HG02938 (cell line): ENCODE data around the gene TECPR2.
A peak's percentile ranks its signal among the peaks of the same experiment; 100 is the strongest.
"Not testable (repeated sequence)": the region's sequence is repeated elsewhere in the genome, so short reads cannot be mapped to it uniquely, and the experiment has no call there.

Source experiments
- ATAC-seq: cut with Tn5 transposase; IDR thresholded peaks from one replicate; pipeline ENCODE4 v1.9.1; 2021; ENCODE audit warnings: mild to moderate bottlenecking, moderate library complexity; ENCODE audit not compliant: unreplicated experiment

The TECPR2 gene, protein sequence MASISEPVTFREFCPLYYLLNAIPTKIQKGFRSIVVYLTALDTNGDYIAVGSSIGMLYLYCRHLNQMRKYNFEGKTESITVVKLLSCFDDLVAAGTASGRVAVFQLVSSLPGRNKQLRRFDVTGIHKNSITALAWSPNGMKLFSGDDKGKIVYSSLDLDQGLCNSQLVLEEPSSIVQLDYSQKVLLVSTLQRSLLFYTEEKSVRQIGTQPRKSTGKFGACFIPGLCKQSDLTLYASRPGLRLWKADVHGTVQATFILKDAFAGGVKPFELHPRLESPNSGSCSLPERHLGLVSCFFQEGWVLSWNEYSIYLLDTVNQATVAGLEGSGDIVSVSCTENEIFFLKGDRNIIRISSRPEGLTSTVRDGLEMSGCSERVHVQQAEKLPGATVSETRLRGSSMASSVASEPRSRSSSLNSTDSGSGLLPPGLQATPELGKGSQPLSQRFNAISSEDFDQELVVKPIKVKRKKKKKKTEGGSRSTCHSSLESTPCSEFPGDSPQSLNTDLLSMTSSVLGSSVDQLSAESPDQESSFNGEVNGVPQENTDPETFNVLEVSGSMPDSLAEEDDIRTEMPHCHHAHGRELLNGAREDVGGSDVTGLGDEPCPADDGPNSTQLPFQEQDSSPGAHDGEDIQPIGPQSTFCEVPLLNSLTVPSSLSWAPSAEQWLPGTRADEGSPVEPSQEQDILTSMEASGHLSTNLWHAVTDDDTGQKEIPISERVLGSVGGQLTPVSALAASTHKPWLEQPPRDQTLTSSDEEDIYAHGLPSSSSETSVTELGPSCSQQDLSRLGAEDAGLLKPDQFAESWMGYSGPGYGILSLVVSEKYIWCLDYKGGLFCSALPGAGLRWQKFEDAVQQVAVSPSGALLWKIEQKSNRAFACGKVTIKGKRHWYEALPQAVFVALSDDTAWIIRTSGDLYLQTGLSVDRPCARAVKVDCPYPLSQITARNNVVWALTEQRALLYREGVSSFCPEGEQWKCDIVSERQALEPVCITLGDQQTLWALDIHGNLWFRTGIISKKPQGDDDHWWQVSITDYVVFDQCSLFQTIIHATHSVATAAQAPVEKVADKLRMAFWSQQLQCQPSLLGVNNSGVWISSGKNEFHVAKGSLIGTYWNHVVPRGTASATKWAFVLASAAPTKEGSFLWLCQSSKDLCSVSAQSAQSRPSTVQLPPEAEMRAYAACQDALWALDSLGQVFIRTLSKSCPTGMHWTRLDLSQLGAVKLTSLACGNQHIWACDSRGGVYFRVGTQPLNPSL (N-terminal part only)

DNA sequence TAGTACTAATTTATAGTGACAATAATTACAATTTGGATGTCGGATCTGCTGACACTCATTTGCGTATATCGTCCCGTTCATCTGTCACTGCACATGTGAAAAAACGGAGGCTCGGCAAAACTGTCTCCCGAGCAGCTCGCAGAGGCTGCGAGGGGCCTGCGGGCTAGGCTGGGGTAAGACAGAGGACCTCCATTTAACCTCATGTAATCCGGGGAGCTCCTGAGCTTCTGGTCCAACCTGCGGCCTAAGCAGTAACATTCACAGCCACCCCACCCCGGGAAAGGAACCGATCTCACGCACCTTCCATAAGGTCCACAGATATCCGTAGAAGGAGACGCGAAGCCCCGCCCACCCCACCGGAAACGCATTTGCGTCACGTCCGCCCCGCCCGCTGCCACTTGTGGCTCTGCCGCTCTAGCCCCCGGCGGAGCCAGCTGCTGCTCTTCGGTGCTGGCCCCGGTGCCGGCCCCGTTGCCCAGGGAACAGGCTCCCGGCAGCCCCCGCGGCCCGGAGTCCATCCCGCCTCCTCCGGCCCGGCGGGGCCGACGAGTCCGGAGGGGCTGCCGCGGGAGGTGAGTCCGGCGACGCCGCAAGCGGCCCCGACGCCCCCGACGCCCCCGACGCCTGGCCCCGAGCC is at the start of gene TECPR2, which contains the start of gene CINP:
TECPR2 (plus strand) TSS at position 397 of the 637 bp plus-strand sequence. CDS start 13,781 bp downstream, outside the sequence.
CINP (minus strand) TSS at position 346 of the 637 bp plus-strand sequence; CDS start at position 307, 39 bp downstream.
- peak; percentile 73 for ATAC-seq

DNA sequence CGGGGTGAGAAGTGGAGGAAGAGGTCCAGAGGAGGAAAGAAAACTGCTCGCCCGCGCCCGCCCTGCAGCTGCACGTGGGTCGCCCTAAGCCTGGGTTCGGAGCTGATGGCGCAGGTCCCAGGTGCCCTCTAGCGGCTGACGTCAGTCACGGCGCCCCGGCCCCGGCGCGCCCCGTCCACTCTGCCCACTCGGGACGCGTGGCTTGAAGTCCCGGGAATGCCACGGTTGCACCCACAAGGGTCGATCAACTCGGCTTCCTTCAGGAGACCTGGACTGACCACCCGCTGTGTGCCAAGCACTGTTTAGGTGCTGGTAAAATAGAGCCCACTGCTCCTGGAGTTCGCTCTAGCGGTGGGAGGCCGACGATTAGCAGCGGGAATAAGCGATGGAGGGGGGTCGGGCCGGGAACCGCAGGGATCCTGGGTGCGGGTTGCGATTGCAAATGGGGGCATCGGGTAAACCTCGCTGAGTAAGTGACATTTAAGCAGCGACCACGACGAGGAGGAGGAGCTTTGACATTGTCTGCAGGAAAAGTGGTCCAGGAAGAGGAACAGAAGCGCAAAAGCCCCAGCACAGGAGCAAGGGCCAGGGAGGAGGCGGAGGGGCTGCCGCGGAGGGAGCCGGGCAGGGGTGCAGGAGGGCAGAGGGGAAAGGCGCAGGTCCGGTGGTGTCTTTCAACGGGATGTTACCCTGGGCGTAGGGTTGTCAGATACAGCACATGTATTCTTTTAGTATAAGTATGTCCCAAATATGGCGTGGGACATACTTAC is 48.3 kb upstream of the TECPR2 start:
- ATAC-seq, result peak; percentile 48

DNA sequence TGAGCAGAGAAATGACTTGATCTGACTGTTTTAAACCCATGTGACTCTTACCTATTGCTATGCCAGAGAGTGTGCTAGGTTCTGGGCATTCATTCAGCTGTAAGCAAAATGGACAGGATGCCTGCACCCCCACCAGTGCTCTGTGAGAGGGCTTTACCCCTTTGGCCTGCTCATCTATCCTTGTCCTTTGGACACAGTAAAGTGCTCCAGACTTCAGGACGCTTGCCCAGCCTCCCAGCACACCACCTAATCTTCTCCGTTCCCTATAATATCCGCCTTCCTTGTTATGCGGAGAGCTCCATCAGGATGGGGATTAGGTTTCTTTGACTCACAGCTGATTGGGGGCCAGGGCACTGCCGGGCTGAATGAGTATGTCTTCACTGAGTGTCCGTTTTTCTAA is 47.6 kb upstream of the TECPR2 start:
- no peak for ATAC-seq

DNA sequence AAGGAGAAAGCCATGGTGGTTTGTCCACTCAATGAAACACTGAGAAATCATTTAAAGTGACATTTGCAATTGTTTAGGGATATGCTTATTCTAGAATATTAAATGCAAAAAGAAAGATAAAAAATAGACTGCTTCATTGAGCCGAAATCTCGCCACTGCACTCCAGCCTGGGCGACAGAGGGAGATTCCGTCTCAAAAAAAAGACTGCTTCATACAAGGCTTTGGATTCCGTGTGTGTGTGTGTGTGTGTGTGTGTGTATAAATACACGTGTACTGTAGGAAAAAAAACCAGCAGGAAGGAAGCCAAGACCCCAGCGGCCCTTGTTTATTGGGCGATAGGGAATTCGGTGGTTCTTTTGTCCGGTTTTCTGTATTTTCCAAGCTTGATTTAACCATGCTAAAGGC is 46.4 kb upstream of the TECPR2 start:
- ATAC-seq, result no peak

DNA sequence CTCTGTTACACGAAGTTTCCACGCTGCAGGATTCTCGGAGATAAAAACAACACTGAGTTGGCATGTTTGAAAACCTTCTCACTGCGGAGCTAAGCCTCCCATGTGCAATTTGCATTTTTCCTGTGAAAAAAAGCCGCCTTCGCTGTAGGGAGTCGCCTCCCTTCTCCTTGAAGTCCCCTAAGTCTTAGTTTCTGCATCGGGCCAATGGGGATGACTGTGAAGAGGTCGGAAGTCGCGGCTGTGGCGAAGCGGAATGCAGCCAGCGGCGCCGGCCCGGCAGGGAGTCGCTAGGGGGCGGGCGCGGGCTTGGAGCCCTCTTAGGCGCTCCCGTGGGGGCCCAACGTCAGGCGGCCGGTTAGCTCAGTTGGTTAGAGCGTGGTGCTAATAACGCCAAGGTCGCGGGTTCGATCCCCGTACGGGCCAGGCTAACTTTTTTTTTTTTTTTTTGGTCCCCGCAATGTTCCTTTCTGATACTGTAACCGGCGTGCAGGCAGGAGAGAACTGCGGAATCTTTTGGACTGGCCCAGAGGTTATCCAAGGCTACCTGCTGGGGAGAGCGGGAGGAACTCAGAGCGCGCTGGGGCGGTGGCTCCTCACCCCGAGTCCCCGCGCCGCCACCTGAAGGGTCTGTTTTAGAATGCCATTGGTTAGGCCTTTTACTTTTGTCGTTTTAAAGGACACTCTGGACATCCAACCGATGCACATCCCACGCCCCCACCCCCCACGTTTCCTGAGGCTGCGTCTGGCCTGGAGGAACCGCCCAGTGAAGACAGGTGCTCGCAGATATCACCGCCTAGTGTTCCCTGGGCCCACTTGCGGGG is 45.8 kb upstream of the TECPR2 start:
- peak; percentile 52 for ATAC-seq

DNA sequence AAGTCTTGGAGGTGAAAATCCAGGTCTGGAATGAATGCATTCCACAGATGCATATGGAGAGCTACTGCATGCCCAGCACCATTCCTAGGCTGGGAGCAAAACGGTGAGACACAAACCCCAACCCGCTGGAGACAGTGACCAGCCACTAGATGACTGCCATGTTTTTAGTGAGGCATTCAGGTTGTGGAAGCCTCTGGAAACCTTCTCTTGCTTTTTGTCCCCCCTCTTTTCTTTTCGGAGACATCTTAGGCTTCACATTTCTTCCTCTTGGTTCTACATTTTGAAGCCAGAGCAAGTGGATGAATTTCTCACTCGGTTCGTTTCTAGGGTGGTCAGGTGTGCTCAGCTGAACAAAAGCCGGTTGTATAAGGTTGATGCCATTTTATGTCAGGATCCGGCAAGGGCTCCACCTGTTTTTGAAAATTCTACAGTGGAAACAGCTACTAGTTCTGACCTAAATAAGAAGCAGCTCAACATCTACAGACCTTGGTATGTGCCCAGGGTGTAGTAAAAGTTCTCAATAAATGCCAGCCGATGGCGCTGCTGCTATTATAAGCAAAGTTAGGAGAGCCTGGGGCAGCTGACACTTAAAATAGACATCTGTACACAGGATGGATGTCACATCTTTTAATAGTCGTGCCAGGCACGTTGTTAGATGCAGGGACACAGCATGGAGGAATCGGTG is 45.0 kb upstream of the TECPR2 start:
- no peak for ATAC-seq

DNA sequence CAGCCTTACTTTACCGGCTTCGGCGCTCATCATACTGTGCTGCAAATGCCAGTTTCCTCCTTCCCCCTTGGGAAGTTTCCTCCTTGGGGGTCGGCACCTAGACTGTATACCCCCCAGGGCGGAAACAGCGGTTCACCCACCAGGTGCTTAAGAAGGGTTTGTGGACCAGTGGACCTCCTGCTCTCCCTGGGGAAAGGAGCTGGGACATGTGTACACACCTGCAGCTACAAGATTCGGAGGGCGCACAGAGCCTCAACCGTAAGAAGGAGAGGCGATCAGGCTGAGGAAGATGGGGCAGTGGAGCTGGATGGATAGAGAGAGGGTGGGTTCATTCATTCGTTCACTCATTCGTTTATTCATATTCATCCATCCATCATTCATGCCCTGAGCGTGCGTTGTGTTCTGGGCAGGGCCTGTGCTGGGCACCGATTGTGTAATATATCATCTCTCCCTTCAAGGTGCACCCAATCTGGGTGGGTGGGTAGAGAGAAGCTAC is 43.9 kb upstream of the TECPR2 start:
- no peak for ATAC-seq

DNA sequence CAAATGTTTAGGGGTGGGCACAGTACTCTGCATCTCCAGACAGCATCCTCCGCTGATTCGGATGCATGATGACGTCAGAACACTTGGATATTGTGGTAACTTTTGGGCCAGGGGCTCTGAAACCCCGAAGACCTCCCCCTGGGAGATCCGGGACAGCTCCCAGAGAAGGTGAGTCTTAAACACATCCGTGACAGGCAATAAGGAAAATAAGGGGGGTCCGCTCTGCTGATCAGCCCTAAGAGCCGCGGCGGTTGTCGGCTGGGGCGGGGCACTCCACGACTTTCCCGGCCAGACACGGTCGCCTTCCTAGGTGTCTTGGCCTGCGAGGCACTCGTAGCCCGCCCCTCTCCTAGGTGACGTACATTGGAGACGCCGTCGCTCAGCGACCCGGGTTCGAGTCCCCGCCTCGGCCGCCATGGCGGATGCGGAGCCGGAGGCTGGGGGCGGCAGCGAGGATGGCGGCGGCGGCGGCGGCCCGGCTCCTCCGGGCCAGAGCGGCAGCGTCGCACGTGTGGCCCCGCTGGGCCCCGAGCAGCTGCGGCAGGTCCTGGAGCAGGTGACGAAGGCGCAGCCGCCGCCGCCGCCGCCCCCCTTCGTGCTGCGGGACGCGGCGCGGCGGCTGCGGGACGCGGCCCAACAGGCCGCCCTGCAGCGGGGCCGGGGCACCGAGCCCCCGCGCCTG is 43.2 kb upstream of the TECPR2 start, which contains the start of gene ZNF839:
ZNF839 (plus strand) TSS at position 396 of the 682 bp plus-strand sequence; CDS start at position 416, 20 bp downstream.
- peak; percentile 54 for ATAC-seq

DNA sequence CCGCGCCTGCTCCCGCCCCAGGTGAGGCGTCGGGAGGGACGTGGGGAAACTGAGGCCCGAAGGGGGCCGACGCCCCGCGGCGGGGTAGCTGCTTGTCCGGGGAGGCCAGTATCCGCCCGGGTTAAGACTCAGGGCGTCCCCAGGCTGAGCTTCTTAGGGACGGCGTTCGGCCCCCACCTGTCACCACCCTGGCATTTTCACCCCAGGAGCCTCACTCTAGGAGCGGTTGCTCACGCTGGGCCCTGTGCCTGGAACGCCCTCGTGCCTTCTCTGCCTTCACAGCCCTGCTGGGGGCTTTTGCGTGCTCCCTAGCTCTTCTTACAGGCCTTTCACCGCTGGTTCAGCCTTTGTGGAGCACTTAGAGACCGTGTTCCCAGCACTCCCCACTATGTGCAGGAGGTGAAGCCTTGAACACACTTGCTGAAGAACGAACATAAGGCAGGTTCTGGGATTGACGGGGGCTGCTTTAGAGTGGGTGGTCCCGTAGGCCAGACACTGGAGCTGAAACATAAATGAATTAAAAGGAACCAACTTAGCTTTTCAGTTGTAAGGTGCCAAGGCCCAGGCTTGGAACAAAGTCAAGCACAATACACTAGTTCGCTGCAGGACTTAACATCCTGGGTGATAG is 42.6 kb upstream of the TECPR2 start:
- ATAC-seq, result peak; percentile 34

DNA sequence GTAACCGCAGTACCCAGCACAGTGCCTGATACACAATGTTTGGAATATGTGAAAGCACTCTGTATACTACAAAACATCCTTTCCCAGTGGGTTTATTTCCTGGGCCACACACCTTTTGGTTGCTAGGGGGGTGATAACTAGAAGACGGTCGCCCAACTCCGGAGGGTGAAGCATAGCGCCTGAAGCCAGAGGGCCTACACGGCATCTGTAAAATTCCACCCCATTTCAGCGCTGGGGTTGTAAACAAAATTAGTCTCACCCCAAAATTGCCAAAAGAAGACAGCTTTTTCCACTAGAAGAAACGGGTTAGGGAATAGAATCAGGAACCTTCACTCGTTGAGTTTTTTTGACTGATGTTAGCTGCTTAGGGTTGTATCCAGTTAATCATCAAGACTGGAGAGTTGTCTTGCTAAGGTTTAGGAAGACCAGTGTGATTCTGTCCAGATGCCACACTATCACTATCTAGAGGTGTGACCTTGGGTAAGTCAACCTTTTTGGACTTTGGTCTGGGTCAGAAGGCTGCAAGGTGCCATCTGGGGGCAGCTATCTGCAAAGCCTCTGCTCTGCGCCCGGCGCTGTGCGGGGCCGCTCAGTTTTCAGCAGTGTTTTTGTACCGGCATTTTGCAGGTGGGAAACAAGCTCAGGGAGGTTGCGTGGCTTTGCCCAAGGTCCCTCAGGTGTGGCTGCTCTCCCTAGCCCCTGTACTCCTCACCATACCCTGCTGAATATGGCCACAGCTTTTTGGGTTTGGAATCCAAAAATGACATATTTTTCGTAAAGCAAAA is 41.9 kb upstream of the TECPR2 start:
- no peak for ATAC-seq

DNA sequence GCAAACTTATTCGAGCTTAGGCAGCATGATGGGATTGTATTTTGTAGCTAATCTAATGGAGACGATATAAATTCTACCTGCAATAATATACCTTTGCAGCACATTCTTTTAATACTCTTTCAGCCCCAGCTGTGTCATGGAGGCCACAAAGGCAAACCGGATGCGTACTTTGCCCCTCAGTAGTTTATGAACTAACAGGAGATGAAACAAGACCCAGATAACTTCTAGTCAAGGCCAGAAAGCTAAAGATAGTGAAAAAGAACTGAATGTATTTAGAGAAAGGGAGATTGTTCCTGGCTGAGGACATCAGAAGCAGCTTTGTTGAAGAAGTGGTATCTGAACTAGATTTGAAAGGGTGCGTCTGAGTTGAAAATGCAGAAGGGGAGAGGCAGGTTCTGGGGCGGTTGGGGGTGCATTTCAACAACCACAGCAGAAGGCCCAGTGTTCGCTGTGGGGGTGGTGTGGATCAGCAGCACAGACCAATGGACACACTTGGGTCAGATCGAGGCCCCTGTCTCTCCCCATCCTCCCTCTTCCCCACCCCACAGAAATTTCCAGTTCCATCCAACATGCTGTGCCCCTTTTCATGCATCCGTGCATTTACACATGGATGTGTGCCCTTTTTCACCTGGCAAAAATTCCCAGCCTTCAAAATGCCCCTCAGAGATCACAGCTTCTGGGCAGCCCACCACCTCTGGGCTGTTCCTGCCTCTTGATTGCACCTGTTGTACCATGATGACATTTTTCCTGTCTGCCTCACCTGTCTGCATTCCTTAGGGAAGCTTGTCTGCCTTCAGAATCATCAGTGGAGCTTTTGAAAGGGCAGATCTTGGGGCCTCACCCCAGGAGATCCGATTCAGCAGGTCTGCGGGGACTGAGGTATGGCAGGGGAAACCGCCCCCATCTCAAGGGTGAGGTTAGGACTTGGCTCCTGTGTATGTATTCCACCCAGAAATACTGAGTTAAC is 41.0 kb upstream of the TECPR2 start:
- ATAC-seq, result no peak

DNA sequence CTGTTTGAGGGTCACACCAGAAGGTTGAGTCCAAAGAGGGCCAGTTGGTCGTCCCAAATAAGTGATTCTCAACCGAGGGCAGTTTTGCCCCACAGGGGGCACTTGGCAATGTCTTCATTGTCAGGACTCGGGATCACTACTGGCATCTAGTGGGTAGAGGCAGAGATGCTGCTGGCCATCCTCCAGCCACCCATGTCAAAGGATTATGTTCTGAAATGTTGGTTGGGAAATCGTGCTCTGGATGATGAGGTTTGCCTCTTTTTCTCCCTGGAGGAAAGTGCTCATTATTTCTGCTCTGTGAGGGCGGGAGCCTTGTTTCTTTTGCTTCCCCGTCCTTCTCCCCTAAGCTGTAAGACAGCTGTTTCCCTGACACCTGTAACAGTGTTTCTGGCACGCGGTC is 39.6 kb upstream of the TECPR2 start:
- no peak for ATAC-seq

DNA sequence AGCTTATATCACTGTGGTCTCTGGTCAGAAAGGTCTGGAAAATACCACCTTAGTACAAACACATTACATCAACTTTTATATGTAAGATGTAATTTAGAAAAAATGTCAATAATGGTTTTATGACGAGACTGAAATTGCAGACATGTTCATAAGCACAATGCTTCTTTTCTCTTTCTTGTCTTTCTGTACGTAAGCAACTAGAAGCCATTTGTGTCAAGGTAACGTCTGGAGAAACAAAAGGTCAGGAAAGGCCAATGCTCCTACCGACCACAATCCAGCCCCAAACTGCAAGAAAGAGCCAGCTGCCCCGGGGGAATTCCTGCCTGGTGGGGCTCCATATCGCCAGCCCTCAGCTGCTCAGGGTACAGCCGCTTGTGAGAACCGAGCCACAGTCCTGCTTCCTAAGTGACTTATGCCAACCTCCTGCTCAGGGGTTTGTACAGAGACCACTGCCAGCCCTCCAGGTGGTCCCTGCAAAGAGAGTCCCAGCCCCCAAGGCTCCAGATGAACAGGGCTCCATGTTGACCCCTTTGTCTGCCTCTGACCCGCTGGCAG is 36.9 kb upstream of the TECPR2 start:
- no peak for ATAC-seq

DNA sequence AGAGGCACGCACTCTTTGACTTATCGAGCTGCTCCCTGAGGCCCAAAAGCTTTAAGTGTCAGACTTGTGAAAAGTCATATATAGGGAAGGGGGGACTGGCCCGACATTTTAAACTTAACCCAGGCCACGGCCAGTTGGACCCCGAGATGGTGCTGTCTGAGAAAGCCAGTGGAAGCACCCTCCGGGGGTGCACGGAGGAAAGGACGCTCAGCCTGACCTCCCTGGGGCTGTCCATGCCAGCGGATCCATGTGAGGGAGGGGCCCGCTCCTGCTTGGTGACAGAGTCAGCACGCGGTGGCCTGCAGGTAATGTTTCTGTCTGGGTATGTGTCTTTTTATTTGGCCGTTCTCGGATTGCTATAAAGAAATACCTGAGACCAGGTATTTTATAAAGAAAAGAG is 36.2 kb upstream of the TECPR2 start:
- ATAC-seq, result no peak

DNA sequence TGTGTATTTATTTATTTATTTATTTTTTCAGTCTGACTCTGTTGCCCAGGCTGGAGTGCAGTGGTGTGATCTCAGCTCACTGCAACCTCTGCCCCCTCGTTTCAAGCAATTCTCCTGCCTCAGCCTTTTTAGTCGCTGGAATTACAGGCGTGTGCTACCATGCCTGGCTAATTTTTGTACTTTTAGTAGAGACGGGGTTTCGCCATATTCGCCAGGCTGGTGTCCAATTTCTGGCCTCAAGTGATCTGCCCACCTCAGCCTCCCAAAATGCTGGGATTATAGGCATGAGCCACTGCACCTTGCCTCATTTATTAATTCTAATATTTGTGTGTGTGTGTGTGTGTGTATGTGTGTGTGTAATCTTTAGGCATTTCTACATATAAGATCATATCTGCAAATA is 33.4 kb upstream of the TECPR2 start:
- not testable (repeated sequence) for ATAC-seq
